ENCODE data around the gene SUCO. TPM values are rescaled to one million over a fixed set of nuclear protein-coding genes. Genes with fewer than 3 reads are reported as not detected.

The SUCO gene
- total RNA-seq, 1 experiment from 2014 or later: 84.6 TPM

DNA sequence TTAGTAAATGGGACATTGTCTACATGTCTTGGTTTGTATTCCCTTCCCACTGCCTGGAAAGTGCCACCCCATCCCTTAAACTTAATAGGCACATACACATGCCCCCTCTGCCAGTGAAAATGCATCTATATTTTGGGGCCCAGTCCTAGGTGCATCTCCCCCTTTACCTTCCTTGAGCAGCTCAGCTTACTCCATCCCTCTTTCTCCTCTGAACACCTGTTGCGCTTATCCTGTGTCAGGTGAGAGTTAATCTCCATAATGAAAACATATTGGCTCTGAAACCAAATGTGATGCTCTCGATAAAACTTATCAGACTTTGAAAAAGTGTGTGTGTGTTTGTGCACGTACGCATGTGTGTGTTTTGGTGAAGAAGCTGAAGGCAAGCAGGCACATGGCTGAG lies 15.4 kb upstream of the SUCO start:
- BruUV-seq (replicated peaks): no TSS peak
- TF ChIP-seq, protein P1, sequence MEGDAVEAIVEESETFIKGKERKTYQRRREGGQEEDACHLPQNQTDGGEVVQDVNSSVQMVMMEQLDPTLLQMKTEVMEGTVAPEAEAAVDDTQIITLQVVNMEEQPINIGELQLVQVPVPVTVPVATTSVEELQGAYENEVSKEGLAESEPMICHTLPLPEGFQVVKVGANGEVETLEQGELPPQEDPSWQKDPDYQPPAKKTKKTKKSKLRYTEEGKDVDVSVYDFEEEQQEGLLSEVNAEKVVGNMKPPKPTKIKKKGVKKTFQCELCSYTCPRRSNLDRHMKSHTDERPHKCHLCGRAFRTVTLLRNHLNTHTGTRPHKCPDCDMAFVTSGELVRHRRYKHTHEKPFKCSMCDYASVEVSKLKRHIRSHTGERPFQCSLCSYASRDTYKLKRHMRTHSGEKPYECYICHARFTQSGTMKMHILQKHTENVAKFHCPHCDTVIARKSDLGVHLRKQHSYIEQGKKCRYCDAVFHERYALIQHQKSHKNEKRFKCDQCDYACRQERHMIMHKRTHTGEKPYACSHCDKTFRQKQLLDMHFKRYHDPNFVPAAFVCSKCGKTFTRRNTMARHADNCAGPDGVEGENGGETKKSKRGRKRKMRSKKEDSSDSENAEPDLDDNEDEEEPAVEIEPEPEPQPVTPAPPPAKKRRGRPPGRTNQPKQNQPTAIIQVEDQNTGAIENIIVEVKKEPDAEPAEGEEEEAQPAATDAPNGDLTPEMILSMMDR (IDR thresholded peaks at IDR 0.05; ENCODE audit: unreplicated experiment): no peak
- H3K4me3 Mint-ChIP-seq (ENCODE audit: low read depth, unreplicated experiment): no peak overlapping the region
- no peak overlapping the region for H3K27ac Mint-ChIP-seq (ENCODE audit: unreplicated experiment)
- no peaks in the 10 kb centered on the region for H3K9me3 Mint-ChIP-seq (ENCODE audit: low read depth, unreplicated experiment)
- H3K4me1 Mint-ChIP-seq (ENCODE audit: low read depth, unreplicated experiment): no peaks in the 10 kb centered on the region
- no peak for DNase-seq
- intact Hi-C loops (cut with micrococcal nuclease; ENCODE audit: unreplicated experiment): no loop called here
- CTCF ChIA-PET: no interaction called here
- no peaks in the 10 kb centered on the region for H3K36me3 Mint-ChIP-seq (ENCODE audit: insufficient read depth, unreplicated experiment)
- no peaks in the 10 kb centered on the region for H3K27me3 Mint-ChIP-seq (ENCODE audit: unreplicated experiment)

DNA sequence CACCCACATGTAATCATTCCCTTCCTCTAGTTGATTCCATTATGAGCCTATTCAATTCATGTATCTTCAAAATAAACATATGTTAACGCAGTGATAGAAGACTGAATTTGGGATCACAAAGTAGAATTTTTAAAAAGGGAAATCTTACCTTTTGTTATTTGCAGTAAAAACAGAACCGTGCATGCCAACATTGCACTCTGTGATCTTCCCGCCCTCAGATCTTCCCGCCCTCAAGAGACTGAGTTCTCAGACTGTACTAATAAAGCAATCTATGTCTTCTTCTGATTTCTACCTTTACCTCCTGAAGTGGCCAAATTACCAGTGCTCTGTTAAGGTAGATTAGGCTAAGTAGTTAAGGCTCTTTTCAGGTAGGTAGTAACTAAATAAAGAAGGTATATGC lies 3.6 kb upstream of the SUCO start:
- H3K4me3 Mint-ChIP-seq (ENCODE audit: low read depth, unreplicated experiment): no peak overlapping the region
- no peaks in the 10 kb centered on the region for H3K9me3 Mint-ChIP-seq (ENCODE audit: low read depth, unreplicated experiment)
- peaks cover 11% of the 10 kb centered on the region for H3K4me1 Mint-ChIP-seq (ENCODE audit: low read depth, unreplicated experiment)
- peaks cover 32% of the 10 kb centered on the region for H3K36me3 Mint-ChIP-seq (ENCODE audit: insufficient read depth, unreplicated experiment)
- no TSS peak for BruUV-seq (replicated peaks)
- no peak overlapping the region for H3K27ac Mint-ChIP-seq (ENCODE audit: unreplicated experiment)
- DNase-seq: no peak
- CTCF ChIA-PET: no interaction called here
- intact Hi-C loops (cut with micrococcal nuclease; ENCODE audit: unreplicated experiment): no loop called here
- H3K27me3 Mint-ChIP-seq (ENCODE audit: unreplicated experiment): no peaks in the 10 kb centered on the region
- TF ChIP-seq, protein P1 (IDR thresholded peaks at IDR 0.05; ENCODE audit: unreplicated experiment): no peak

DNA sequence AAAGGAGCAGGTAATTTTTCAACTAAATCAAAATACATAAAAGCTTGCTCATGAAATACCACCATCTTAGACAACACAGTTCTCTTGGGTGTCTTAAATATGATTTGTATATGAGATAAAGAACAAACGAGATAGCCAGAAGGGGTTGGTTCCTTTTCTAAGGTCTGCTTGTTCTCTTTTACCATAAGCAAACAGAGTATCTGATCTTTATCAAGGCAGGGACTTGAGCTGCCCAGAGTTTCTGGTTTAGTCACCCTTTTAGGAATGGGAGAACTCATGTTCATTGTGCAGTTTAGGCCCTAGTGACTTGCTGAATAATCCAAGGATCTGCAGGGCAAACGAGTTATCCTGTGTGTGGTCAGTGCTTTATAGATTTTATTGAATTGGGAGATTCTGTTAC lies 3.0 kb upstream of the SUCO start:
- H3K4me1 Mint-ChIP-seq (ENCODE audit: low read depth, unreplicated experiment): peaks cover 15% of the 10 kb centered on the region
- no peak overlapping the region for H3K27ac Mint-ChIP-seq (ENCODE audit: unreplicated experiment)
- TF ChIP-seq, protein P1 (IDR thresholded peaks at IDR 0.05; ENCODE audit: unreplicated experiment): no peak
- H3K9me3 Mint-ChIP-seq (ENCODE audit: low read depth, unreplicated experiment): no peaks in the 10 kb centered on the region
- DNase-seq: no peak
- CTCF ChIA-PET: interaction anchor here (0.8 kb wide), 1 partner anchor 81 kb away, joined by 3 read pairs; no protein-coding TSS in a partner anchor
- no peaks in the 10 kb centered on the region for H3K27me3 Mint-ChIP-seq (ENCODE audit: unreplicated experiment)
- no TSS peak for BruUV-seq (replicated peaks)
- intact Hi-C loops (cut with micrococcal nuclease; ENCODE audit: unreplicated experiment): loop anchor here (5.0 kb wide), 2 partner anchors 48 to 187 kb away; no protein-coding TSS in a partner anchor
- peaks cover 39% of the 10 kb centered on the region for H3K36me3 Mint-ChIP-seq (ENCODE audit: insufficient read depth, unreplicated experiment)
- no peak overlapping the region for H3K4me3 Mint-ChIP-seq (ENCODE audit: low read depth, unreplicated experiment)

DNA sequence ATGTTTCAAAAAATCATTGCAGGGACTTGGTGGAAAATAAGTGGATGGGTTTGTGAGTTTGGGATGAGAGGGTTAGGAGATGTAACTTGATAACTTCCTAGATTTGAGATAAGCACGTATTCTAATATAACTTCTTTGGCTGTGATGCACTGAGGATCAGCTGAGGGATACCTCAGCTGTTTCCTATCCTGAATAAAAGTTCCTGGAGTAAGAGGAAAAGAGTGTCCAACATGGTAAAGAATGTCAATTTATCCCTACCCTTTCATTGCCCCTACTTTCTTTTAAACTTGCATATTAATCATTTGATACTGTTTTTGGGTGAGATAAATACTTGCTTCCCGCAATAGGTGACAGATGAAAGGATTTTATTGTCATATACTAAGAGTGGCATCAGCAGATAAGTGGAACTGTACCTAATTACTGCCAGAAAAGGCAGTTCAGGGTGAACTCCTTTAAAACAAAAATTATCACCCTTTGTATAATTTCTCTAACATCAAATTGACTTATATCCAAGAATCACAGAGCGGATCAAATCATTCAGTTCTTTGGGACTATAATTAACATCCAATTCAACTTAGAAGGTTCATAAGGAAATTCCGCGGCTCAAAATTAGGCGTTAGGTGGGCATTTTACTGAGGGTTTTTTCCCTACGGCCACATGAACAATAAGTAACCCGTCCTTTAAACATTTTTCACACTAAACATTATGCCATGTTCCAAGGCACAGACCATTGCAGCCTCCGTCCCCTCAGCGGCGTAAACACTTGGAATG lies 1.4 kb upstream of the SUCO start:
- Mint-ChIP-seq H3K27ac (ENCODE audit: unreplicated experiment) (peak overlapping the region; percentile 99), H3K4me3 (ENCODE audit: low read depth, unreplicated experiment) (peak overlapping the region; percentile 85), H3K4me1 (ENCODE audit: low read depth, unreplicated experiment) (peaks cover 30% of the 10 kb centered on the region), H3K36me3 (ENCODE audit: insufficient read depth, unreplicated experiment) (peaks cover 42% of the 10 kb centered on the region), H3K27me3 (ENCODE audit: unreplicated experiment) (no peaks in the 10 kb centered on the region), H3K9me3 (ENCODE audit: low read depth, unreplicated experiment) (no peaks in the 10 kb centered on the region)
- CTCF ChIA-PET: interaction anchor here (0.5 to 1.5 kb wide), 11 partner anchors 11 to 529 kb away, joined by 3 to 31 read pairs (median 4); no protein-coding TSS in a partner anchor
- DNase-seq: no peak
- TSS peak; percentile 87 for BruUV-seq (replicated peaks)
- TF ChIP-seq, protein P1 (IDR thresholded peaks at IDR 0.05; ENCODE audit: unreplicated experiment): no peak
- intact Hi-C loops (cut with micrococcal nuclease; ENCODE audit: unreplicated experiment): loop anchor here (1.0 to 5.0 kb wide), 3 partner anchors 49 to 186 kb away; no protein-coding TSS in a partner anchor
